GM18858 (cell line): ENCODE results near the gene ANK3.
A peak's percentile ranks its signal among the peaks of the same experiment; 100 is the strongest.

Experiments used
- ATAC-seq: cut with Tn5 transposase; IDR thresholded peaks from one replicate; pipeline ENCODE4 v1.9.1; 2021; ENCODE audit not compliant: unreplicated experiment

Gene ANK3

DNA sequence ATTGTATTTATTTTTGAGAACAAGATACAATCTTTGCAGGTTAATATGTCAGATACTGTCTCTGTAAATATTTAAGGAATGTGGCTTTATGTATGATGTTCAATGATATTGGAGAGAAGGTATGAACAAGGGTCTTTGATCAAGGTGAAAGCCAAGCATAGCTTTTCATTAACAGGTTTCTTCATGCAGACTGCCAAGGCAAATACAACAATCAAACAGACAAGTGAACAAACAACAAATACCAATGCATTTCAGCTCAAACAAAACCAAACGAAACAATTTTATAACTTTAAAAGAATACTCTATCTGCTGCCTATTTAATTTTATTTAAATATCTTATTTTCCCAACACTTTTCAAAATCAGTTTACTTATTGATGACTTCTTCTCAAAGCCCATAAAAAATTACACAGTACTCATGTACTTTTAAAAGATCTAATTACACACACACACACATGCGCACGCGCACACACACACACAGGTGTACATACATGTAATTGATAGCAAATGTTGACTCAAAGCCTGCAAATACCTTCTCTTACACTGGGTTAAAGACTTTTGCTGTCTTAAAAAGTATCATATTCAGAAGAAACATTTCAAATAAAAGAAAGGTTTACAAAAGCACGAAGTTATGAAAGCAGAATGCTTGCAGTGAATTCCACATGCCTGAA is 282.2 kb downstream of the ANK3 start:
- no peak for ATAC-seq

DNA sequence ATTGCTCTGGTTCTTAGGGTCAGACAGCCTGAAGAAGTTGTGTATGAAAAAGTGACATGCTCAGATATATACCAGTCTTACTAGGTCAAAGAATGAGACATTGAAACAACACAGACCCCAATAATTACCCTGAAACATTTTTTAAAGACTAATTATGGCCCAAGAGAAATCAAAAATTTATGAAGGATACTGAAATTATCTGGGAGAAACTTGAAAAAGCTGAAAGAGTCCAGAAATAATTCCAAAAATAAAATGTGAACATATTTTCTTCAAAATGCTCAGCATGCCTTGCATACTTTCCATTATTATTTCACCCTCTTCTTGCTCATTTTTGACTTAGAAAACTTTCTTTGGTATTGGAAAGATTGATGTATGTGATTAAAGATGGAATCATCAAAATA is 284.4 kb downstream of the ANK3 start:
- ATAC-seq: no peak

DNA sequence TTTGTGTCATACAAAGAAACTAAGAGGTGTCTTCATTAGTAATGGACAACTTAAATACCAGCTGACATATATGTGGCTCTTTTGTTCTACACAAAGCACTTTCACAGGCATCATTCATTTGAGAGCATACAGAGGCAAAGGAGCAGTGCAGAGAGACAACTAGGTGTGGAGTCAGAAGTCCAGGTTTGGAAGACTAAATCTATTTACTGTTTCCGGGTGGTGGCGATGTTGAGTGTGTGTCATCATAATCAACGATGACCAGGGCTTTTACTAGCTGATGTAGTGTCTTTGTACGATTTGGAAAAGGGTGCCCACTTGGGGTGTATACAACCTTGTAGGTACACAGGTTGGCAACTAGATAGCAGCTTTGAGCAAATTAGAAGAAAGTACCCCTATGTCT is 287.9 kb downstream of the ANK3 start:
- ATAC-seq: no peak

DNA sequence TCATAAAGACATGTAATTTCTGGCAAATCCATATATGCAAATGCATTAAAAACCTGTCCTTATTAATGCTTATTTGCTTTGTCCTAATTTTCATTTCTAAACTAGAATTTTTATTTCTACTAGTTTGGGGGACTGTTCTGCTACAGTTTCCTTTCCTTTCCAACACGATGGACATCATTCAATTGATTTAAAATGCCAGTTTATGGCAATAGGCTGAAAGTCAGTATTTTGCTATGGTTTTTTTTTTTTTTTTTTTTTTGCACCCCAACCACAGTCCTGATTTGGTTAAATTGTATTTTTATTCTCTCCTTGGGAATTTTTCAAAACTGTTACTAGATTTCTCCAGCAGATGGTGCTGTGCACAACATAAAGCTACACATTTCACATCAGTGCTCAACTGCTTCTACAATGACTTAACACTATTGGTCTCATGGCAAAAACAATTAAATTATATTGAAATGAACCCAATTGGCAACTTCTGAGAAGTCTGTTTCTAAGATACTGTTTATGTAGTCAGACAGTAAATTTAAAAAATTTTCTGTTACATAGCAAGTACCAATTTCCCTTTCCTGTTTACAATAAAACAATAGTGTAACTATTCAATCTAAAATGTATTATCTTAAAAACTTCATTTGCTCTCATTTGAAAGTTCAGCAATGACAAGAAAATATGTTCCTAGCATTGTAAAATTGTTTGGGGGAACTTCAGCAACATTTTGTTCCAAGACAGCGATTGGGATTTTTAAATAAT is 289.5 kb downstream of the ANK3 start:
- ATAC-seq: peak; percentile 51

DNA sequence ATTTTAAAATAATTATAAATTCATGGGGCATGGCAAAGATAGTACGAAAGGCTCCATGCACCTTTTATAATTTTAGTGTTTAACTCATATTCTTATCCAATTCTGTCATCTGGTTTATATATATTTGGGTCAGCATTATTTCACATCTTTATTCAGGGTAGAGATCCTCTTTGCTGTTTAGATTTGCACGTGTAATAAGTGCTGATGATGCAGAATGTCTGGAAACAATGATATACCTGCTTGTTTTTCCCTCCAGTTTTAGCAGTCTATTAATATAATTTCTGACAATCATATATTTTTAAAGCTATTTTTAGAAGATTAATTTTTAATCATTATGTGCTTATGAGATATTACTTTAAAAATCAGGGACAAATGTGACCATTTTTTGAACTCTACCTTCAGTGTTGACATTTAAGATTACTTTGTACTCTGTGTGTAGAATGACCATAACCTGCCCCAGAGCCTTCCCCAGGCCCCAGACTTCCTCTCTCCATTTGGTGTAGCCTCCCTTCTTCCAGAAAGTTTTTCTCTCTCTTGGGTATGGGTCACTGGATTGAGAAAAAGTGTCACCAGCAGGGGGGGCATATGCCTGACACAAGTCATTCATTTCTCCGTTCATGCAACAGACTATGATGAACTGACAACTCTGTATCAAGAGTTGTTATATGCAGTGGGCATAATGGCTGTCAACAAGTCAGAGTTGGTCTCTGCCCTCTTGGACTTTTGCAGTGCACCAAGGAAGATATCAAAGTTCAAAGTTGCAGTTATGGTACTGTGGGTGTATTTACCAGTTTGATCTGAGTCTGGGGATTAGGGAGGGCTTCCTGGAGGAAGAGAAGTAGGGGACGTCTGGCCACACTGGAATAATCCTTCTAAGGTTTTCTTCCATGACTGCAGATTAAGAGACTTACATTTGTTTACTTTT is 290.7 kb downstream of the ANK3 start:
- no peak for ATAC-seq

DNA sequence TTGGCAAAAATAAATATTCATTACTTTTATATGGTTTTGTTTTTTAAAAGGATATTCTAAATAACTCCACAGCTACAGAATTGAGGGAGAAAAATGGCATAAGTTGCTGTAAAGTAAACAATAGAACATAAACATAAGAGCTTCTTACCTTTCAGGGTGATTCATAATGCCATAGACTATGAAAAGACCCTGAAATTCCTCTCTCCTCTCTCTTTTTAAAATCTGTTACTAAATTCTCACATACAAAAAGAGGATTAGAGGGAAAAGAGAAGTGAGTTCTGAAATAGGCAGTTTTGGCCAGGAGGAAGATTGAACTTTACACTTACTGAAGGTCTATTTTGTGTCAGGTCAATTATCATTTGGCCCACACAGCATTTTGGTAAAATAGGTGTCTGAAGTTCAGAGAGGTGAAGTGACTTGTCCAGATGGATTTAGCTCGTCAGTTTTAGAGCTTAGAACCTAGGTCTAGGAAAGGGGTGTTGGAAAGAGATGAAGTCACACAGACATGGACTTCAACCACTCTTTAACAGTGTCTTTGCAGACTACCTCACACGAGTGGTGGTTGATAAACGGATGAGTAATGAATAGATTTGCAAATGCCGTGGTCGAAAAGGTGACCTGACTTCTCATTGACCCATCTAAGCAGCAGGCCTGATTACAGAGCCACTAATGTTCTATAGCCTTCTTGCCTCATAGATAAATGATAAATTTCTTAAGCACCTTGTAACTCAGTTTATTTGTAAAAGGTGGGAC is 292.7 kb downstream of the ANK3 start:
- ATAC-seq: peak; percentile 49

DNA sequence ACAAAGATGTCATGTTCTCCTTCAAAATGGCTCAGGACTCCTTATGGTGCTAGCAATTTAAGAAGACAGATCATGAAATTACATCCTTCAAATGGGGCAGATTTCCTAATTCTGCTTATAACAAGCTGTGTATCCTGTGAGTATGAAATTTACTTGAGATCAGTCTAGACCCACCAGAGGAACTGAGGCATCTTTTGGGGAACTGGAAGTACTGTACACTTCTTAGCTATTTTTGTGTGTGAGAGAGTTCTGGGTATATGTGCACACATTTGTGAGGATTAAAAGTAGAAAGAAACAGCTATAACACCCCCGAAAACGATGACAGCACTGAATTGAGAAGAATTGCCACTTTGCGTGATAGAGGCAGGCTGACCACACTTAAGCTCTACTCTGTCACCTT is 296.4 kb downstream of the ANK3 start:
- ATAC-seq: peak; percentile 68

DNA sequence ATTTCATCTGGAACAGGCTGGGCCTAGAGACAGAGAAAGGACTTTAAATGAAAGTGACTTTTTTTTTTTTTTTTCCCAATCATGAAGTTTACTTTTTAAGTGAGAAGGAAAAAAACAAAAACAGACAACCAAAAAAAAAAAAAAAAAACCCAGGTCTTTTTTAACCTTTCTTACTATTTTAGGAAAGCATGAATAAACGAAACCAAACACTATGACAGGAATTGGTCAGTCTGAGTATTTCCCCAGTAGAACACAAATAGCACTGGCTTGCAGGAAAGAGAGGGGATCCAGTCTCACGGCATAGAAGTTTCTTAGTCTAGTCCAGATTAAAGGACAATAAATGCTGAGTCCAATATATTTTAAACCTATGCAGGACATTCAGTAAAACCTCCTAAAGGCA is 302.8 kb downstream of the ANK3 start:
- ATAC-seq: peak; percentile 71

DNA sequence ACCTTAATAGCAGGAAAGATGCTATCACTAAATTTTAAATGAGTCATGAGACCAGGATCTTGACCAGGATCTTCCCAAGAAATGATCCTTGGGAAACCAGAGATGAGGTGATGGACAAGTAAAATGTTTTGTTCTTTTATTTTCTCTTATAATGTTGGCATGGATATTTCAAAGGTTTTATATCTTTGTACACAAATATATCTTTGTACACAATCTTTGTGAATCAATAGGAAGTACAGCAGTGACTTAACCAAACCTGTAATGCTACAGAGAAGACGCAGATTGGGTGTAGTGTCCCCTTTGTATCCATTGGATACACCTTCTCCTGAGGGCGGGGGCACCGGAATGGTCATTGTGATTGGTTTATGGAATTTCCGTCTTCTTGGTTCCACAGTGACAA is 303.3 kb downstream of the ANK3 start:
- no peak for ATAC-seq

DNA sequence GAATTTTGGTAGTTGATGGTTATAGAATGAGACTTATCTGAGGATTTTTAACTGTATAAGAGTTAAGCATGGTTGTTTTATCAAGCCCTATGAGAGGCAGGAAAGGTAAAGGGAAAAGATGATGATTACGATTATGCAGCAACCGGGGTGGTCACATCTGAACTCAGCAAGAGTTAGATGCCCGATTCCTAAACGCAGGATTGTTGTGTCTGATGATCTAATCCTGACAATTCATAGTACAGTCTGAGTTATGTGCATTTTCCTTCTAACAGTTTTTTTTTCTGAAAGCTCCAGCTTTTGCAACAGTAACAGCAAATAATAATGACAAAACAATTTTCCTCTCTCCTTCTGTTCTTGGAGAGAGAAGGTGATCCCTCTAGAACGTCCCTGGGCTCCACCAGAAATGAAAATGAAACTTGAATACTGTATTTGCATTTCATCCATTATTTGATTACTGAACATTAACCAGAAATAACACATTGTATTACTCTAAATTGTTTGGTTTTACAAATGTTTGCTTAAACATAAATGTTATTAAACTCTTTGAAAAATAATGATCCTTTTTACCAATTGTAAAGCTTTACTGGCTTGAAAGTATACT is 306.8 kb downstream of the ANK3 start:
- no peak for ATAC-seq

DNA sequence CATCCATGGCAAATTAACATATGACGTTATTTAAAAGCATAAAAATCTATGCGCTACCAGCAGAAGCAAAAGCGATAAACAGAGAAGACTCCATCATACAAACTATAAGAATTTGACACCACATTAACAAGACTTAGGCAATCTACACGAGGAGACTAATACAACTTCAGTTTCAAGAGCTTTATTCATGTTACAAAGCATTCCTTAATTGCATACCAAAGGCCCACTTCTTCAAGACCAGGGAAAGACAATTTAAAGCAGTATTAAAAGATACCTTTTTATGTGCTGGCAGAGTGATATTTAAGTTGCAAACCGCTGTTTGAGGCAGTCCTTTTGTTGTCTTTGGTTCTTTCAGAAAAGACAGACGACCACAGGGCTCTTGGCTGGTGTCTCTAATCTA is 307.3 kb downstream of the ANK3 start:
- ATAC-seq: no peak

DNA sequence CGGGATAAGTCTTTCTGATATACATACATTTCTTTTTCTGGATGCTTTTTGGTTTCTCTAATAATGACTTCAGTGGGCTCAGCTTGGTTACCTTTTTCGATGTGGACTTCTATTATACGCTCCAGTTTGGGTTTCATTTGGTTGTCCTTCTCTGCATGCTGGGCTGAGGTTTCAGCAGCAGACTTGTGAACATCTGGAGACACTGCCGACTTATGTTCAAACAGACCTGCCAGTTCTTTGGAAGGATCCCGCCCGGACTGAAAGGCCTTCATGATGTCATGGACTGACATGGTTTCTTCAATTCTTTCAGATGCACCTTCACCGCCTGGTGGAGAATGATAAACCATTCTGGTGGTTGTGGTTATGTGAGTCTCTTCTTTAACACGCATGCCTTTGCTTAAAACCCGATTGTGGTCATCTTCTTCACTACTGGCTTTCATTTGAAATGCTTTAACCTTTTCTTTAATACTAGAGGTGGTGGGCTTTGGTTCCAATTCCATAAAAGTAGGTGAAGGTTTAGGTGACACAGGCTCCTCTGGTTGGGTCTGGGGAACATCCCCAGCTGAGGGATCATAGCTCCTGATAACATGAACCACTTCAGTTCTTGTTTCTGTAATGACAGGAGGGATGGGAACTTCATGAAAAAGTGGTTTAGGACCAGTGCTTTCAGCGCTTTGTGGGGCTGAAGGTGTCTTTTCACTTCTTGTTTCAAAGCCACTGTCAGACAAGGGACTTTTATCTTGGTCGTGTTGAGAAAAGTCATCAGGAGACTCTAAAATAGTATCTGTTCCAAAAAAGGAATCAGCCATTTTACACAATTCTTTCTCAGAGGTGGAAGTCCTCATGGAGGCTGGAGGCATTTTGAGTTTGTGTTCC is 315.7 kb downstream of the ANK3 start:
- peak; percentile 87 for ATAC-seq

DNA sequence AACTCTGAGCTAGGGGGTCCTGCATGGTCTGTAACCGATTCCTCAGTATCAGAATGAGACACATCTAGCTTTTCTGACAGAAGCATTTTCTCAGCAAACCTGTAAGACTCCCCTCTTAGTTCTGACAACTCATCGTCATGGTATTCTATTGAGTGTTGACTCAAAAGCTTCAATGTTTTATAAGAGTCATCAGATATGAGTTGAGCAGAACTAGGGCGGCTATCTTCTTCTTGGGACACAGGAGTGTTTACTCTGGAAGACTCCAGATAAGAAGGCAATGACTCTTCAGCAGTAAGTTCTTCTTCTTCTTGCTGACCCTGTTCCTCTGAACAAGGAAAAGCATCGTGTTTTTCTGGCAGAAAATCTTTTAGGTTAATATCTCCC is 316.3 kb downstream of the ANK3 start:
- no peak for ATAC-seq

DNA sequence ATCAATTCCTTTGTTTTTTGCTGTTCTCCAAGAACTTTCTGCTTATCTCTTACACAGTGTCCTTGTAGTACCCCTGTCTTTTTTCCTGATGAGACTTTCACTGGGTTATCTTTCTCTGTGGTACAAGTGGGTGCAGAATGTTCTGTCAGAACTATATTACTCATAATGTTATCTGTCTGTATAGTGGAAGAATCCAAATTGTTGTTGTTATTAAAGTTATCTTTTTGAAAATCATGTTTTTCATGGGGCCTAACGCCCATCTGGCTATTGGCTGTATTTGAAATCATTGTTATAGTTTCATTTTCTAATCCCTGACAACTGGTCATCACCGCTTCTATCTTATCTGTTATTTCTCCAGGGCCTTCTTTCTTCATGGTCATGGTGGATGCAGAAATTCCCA is 320.4 kb downstream of the ANK3 start:
- no peak for ATAC-seq

DNA sequence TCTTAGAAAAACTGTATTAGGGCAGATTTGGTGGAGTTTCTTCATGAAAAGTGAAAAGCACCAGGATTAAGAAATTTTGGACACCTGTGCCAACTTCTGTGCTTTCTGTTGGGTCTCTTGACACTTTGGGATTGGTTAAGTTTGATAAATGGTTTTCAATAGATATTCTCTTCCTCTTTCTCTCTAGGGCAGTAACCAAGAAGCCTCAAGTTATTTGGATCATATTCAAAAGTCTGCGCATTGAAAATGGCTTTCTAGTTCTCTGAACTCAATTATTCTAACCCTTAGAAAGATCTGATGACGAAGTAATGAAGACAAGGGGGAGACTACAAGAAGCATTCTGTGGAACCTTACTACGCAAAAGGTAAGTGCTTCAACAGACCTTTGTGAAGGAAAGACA is 339.3 kb downstream of the ANK3 start:
- ATAC-seq: no peak

DNA sequence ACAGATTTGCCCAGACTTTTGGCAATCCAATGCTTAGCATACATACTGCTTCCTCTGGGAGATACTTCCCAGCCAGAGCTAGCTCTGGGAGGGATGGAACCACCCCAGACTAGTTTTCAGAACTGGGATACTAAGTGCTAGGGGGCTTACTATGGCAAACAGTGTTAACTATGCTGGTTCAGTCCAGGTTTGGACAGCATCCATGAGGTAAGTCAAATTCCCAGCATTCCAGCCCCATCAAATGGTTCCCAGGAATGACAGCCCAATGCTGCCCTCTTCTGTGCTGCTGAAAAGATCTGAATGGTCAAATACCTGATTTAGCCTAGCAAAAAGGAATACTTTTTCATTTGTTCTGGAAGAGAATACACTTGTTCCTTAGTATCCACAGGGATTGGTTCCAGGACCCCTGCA is 341.6 kb downstream of the ANK3 start:
- no peak for ATAC-seq

DNA sequence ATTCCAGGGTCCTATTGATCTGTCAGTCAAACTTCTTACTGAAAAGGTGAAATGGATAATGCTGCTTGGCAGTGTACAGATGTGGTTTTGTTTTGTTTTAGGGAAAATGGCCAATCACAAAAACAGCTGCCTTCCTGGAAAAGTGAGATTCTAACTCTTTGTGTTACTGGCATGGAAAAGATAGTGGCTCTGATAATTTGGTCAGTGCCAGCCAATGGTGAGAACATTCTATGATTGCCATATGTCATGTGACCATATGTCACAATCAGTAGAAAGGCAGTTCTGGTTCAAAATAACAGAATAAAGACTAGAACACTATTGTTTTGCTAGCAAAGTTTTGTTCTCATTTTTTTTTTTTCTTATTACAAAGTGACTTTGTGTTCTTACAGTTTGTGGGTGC is 344.1 kb downstream of the ANK3 start:
- ATAC-seq: no peak

DNA sequence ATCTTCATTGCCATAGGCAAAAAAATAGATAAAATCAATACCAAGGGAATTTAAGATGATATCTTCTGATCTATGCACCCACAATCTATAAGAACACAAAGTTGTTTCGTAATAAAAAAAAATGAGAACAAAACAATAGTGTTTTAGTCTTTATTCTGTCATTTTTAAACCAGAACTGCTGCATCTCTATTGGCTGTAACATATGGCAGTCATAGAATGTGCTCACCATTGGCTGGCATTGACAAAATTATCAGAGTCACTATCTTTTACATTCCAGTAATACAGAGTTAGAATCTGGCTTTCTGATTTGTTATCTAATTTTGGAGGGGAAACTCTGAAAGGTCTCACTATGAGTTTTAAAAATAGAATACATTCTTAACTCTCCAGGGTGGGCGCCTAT is 344.7 kb downstream of the ANK3 start:
- no peak for ATAC-seq

DNA sequence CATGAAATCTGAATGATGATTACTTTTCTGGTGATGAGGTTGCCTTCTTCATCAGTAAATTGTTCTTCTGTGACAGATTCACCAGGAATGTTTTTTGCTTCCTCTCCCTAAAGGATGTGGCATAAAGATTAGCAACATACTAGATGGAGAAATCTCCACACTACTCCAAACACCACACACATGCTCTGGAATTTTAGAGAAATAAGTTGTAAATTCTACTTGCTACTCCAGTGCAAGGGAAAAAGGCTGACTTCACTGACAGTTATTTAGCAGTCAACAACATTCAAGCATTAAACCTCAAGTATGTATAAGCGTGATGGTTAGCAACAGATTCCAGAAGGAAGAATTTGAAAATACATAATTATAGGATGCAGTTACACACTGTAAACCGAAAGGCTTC is 345.4 kb downstream of the ANK3 start:
- no peak for ATAC-seq
